ENCODE results near the gene MOGAT2.
"Not testable (repeated sequence)": the region's sequence is repeated elsewhere in the genome, so short reads cannot be mapped to it uniquely, and the experiment has no call there.

The MOGAT2 gene

GRCh38 chr11:75717608-75718418 is at the start of gene MOGAT2:
Gene MOGAT2, plus strand, starts transcription at chr11:75717838. Its CDS starts 51 bp downstream, at chr11:75717889.
- no peak for DNase-seq

DNA sequence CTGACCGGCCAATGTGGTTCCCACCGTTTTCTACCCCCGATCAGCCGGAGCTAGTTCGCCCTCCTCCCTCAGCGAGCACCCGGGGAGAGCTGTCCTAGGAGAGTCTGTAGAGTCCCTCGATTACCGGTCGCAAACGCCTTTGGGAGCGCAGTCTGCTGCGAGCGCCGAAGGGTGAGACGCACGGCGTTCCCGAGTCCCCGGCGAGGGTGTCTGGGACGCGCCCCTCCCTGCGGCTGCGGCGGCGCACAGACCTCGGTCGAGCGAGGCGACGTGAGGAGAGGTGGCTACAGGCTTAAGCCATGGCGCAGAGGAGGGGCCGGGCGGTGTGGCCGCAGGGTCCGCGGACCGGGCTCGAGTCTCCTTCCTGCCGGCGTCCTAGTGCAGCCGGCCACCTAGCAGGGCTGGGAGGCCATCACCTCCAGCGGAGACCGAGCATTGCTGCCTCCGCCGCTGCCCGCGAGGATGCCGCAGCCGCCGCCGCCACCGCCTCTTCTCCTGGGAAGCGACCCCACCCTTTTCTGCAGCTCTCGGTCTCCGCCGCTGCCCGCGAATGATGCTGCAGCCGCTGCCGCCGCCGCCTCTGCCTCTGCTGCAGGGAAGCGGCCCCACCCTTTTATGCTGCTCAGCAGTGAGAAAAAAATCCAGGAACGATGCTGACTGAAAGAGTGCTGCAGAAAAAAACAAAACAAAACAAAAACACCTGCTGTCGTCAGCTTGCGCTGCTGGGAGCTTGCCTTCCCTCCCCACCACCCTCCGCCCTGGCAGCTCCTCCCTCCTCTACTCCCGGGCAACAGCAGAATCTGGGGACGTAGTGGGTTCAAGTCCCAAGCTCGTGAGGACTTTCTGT is 49.0 kb upstream of the MOGAT2 start, which contains the start of gene MAP6:
Gene MAP6 (minus strand): TSS at position 588 of the 847 bp plus-strand sequence. CDS start 669 bp downstream, outside the sequence.
- no peak for DNase-seq

DNA sequence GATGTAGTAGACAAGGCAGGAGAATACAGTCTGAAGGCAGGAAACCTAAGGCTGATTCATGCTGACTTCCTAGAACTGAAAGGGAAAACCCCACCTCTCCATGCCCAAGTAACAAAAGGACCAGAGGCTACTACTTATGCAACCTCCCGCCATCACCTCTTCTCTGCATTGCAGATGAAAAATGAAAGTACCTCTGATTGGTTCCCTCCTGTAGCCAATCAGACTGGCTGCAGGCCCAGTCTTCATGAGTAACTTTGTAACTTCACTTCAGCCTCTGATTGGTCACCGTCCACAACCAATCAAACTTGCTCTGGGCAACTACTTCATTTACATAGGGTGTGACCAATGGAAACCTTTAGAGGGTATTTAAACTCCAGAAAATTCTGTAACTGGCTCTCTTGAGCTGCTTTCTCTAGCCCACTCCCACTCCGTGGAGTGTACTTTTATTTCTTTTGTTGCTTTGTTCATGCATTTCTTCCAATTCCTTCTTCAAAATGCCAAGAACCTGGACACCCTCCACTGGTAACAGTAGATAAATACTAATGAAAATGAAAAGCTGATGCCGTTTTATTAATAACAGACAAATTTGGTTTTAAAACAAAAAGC is 43.6 kb upstream of the MOGAT2 start:
- DNase-seq: no peak

GRCh38 chr11:75677275-75677674 is 40.4 kb upstream of the MOGAT2 start:
- no peak for DNase-seq

GRCh38 chr11:75677909-75678308 is 39.7 kb upstream of the MOGAT2 start:
- no peak for DNase-seq

- DNase-seq: no peak
These were observed 38.9 kb upstream of the MOGAT2 start for GRCh38 chr11:75678620-75679259.

DNA sequence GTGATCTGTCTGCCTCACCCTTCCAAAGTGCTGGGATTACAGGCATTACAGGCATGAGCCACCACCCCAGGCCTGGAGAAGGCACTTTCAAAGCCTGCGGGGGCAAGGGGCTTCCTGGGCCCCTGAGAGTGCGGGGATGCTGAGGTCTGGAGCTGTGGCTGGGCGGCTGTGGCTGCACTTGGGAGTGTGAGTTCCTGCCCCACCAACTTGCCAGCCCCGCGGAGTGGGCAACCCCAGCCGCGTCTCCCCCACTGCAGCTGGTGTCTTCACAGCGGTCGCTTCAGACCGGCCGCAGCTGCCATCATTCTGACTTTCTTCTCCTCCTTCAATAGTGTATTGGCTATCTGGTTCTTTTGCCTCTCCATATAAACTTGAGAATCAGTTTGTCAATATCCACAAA is 38.1 kb upstream of the MOGAT2 start:
- DNase-seq: no peak

DNA sequence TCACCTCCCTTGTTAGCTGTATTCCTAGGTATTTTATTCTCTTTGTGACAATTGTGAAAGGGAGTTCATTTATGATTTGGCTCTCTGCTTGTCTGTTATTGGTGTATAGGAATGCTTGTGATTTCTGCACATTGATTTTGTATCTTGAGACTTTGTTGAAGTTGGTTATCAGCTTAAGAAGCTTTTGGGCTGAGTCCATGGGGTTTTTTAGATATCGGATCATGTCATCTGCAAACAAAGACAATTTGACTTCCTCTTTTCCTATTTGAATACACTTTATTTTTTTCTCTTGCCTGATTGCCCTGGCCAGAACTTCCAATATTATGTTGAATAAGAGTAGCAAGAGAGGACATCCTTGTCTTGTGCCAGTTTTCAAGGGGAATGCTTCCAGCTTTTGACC is 33.8 kb upstream of the MOGAT2 start:
- not testable (repeated sequence) for DNase-seq

DNA sequence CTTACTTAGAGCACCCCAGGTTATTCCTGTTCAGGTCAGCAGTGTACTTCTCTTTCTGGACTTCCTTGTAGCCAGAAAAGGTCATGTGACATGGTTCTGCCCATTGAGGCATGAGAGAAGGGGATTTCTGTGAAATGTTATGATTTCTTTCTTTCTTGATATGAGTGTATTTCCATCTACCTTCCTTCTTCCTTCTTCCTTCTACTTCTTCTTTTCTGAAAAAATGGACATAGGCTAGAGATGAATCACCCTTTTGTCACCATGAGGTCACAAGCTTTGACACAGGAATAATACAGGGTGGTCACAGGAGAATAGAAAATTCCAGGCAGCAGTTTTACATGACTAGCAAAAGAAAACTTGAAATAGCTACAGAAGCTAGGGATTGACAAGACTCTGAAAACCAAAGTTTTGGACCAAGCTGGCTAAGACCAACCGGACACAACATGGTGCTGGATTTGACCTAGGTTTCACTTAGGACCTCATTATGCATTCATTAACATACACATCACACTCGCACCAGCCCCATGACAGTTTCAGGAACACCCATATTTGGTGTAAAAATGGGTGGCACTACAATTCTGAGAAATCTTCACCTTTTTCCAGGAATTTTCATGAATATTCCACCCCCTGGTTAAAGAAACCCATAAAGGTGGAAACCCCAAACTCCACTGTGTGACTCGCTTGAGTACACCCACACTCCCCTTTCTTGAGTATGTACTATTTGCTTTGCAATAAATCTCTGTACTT is 27.6 kb upstream of the MOGAT2 start:
- DNase-seq: no peak

DNA sequence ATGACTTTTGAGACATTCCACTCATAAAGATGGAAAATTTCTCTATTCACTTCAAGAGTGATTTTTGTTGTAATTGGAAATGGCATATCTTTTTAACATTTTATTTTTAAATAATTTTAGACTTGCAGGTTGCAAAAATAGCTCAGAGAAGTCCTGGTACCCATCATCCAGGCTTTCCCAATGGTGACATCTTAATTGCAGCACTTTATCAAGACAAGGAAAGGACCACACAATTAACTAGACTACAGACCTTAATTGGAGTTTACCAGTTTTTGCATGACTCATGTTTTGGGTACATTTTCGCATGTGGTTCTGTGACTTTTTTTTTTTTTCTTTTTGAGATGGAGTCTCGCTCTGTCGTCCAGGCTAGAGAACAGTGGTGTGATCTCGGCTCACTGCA is 25.8 kb upstream of the MOGAT2 start:
- no peak for DNase-seq

GRCh38 chr11:75697906-75698581 is 19.6 kb upstream of the MOGAT2 start:
- no peak for DNase-seq

- DNase-seq: no peak
These were observed 16.7 kb upstream of the MOGAT2 start for GRCh38 chr11:75700940-75701339.

- no peak for DNase-seq
These were observed 13.9 kb upstream of the MOGAT2 start for GRCh38 chr11:75703695-75704237.

DNA sequence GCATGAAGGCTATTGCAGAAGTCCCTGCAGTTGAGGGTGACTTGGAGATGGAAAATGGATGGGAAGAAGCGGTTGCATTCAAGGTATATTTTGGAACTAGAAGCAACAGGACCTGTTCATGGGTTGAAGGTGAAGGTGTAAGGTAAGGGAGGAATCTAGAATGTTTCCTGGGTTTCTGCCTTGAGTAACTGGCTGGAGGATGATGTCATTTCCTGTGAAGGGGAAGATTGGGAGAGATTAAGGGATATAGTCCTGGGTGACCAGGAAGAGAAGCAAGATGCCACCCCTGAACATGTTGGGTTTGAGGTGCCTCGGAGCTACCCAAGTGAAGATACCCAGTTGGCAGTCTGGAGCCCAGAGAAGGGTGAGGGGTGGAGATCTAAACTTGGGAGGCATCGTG is 12.1 kb upstream of the MOGAT2 start:
- DNase-seq: no peak

DNA sequence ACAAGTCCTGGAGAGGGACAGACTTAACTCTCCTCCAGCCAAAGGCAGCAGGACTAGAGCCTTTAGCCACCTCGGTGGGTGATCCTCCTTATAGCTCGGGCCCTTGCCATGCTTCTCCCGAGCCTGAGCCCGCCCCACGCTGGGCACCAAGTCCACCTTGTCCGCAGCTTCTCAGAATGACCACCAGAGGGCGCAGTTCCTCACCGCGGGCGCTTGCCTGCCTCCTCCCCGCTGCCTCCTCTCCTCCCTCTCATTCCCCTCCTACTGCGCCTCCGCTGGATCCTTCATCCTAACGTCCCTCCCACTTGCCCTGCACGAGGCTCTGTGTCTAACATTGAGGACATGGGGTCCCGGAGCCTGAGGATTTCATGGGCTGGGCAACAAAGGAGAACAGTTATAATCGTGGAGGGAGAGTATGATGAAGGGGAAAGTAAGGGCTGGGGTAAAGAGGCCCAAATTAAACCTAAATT is 11.3 kb upstream of the MOGAT2 start:
- DNase-seq: peak; percentile 29 to 51

- no peak for DNase-seq
These were observed 3.4 kb upstream of the MOGAT2 start for GRCh38 chr11:75714211-75714610.

DNA sequence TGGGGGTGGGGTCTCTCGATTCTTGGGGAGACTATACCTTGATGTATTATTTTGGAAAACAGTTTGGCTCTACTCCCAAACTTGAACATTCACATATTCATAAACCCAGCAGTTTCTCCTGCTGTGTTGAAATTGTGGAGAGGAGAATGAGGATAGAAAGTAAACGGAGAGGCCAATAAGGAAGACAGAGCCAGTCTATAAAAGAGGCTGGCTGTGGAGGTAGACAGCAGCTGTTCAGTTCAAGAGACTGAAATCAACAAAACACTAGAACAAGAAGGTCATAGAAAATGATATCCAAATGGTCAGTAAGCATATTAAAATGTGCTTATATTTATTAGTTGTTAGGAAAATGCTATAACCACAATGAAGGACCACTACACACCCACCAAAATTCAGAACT is 1.9 kb upstream of the MOGAT2 start:
- no peak for DNase-seq

GRCh38 chr11:75716659-75717058 is 979 bp upstream of the MOGAT2 start:
- no peak for DNase-seq

DNA sequence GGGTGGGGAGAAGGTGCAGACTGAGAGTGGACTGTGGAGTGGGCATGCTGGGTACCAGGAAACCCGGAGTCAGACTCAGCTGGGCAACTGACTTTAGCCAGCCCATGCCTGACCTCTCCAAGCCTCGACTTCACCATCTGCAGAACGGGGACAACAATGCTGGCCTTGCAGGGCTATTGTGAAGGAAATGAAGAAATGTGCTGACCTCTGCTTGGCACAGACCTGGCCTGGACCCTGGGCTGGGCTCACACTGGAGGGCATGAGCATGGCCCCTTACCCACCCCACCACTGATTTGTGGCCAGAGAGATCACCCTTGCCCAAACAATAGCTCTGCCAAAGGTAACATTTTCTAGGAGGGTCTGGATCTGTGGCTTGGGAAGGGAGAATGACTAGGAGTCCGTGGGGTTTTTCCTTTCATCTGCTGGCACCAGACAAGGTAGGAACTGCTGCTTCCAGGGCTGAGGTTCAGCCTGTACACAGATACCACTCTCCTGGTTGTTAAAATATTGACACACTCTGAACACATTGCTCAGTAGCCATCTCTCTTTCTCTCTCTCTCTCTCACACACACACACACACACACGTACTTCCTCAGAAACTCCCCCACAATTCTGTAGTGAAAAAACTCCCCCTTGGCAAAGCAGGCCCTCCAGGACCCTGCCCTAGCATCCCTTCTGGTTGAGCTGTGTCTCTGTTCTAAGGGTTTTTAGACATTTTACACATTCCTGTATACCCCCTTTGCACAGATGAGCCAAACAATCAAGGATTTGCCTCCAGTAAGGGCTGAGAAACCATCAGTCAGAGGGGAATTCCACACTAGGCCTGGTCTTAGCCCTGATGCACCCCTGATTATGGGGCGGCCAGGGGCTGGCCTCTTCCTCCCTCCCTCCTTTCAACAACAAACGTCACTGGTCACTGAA is 1.0 kb downstream of the MOGAT2 start:
- DNase-seq: no peak

All from activated CD4-positive, alpha-beta T cell treated with anti-CD3 and anti-CD28 coated beads, Interleukin-2, amount 50 U/mL, for 4 hours (primary cell).